Omental fat pad (tissue), 4 donors: ENCODE data around the gene LRPAP1. TPM values are rescaled to one million over a fixed set of nuclear protein-coding genes. Genes with fewer than 3 reads are reported as not detected.

Experiments
- ATAC-seq: fragments of 150-250 bp; one replicate; pipeline ENCODE4 v1.9.1; 2016; ENCODE audit warnings: mild to moderate bottlenecking, moderate library complexity; ENCODE audit not compliant: low FRiP score
- DNase-seq: peaks from one replicate; pipeline ENCODE4 v3.0.0-alpha.2; 2019; ENCODE audit warnings: low spot score
- total RNA-seq, 4 donors: library from RNA; depleted of rRNA; stranded (reverse); fragments of >200 nt; gene quantifications; one replicate each; pipeline ENCODE4 v1.1.0, GENCODE V29; 2016
- TF ChIP-seq, protein P1 (sequence below), 3 donors: fragments of 450-650 bp; IDR thresholded peaks; one replicate each; pipeline ENCODE4 v1.5.1; 2016 to 2017; ENCODE audit warnings: antibody characterized with exemption in 3 of 3, mild to moderate bottlenecking in 3 of 3, moderate library complexity in 2 of 3

LRPAP1 gene
- total RNA-seq, 4 donors from 2014 or later = 119 to 141 (median 127) TPM

DNA sequence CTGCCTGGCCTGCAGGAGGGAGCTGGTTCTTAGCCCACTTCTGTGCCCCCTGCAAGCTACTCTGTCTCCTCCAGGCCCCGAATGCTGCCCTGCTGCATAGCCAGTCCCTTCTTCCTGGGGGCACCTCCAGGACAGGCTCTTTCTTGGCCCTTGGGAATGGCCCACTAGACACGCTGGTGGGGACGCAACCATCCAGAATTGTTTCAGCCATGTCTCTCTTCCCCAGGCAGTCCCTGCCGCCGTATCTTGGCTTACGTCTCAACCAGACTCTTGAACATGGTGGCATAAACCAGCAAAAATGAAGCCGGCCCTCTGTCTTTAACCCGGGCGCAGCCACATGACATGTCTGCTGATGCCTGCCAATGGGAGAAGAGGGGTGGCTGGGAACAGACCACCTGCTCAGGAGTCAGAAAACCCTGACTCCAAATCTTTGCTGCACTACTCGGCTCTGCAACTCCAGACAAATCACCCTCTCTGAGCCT, 9.0 kb downstream of the LRPAP1 start:
- DNase-seq = no peak
- TF ChIP-seq, protein P1, sequence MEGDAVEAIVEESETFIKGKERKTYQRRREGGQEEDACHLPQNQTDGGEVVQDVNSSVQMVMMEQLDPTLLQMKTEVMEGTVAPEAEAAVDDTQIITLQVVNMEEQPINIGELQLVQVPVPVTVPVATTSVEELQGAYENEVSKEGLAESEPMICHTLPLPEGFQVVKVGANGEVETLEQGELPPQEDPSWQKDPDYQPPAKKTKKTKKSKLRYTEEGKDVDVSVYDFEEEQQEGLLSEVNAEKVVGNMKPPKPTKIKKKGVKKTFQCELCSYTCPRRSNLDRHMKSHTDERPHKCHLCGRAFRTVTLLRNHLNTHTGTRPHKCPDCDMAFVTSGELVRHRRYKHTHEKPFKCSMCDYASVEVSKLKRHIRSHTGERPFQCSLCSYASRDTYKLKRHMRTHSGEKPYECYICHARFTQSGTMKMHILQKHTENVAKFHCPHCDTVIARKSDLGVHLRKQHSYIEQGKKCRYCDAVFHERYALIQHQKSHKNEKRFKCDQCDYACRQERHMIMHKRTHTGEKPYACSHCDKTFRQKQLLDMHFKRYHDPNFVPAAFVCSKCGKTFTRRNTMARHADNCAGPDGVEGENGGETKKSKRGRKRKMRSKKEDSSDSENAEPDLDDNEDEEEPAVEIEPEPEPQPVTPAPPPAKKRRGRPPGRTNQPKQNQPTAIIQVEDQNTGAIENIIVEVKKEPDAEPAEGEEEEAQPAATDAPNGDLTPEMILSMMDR (IDR thresholded peaks at IDR 0.05) = no peak
- ATAC-seq = no peak

DNA sequence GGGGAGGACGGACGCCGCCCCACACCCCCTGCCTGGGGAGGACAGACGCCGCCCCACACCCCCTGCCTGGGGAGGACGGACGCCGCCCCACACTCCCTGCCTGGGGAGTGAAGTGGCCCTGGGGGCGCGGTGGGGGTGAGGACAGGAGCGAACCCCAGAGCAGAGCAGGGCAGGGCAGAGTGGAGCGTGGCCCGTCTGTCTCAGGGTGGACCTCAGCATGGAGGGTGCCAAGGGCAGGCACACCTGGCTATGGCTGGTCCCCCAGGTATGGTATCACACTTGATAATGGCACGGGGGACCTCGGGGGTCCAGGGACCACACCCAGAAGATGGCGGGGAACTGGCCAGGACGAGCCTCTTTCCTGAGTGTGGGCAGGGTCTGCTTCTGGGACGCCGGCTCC, 9.6 kb downstream of the LRPAP1 start:
- TF ChIP-seq, protein P1 (IDR thresholded peaks at IDR 0.05) = no peak

DNA sequence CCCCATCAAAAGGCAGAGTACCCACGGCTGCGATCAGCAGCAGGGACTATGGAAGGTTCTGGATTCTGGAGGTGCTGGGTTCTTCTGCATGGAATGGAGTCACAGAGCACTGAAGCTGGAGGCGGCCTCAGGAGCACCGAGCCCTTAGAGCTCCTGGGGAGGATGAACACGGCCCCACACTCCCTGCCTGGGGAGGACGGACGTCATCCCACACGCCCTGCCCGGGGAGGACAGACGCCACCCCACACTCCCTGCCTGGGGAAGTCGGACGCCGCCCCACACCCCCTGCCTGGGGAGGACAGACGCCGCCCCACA, 9.9 kb downstream of the LRPAP1 start:
- TF ChIP-seq, protein P1 (IDR thresholded peaks at IDR 0.05) = no peak
- no peak for ATAC-seq

More for the DNA sequence above, 9.6 kb downstream of the LRPAP1 start:
- DNase-seq = no peak
- no peak for ATAC-seq

DNA sequence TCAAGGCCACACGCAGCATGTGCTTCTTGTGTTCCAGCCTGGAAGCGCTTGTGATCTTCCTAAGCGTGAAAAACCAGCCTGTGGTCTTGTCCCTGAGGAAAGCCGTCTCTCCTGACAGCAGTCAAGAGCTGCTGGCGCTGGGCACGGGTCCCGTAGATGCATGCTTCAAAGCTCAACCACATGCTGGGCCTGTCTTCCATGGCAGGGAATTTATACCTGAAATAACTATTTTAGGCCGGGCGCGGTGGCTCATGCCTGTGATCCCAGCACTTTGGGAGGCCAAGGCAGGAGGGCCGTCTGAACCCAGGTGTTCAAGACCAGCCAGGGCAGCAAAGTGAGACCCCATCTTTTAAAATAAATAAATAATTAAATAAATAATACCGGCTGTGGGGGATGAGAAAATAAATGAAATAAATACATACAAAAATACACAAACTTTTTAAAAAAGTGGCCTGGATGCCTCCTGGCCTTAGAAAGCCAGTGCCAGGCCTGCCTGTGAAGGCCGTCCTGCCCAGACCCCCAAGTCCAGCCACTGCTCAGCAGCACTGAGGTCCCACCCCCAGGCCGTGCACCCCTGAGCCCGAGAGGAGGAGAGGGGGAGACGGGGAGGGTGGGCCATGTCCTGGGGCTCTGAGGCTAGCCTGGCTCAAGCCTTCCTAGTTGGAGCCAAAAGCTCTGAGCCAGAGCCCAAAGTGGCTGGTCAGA, 10.4 kb downstream of the LRPAP1 start:
- ATAC-seq (no peak), DNase-seq (no peak)
- TF ChIP-seq, protein P1 (IDR thresholded peaks at IDR 0.05) = no peak

More for the DNA sequence above, 9.9 kb downstream of the LRPAP1 start:
- no peak for DNase-seq

DNA sequence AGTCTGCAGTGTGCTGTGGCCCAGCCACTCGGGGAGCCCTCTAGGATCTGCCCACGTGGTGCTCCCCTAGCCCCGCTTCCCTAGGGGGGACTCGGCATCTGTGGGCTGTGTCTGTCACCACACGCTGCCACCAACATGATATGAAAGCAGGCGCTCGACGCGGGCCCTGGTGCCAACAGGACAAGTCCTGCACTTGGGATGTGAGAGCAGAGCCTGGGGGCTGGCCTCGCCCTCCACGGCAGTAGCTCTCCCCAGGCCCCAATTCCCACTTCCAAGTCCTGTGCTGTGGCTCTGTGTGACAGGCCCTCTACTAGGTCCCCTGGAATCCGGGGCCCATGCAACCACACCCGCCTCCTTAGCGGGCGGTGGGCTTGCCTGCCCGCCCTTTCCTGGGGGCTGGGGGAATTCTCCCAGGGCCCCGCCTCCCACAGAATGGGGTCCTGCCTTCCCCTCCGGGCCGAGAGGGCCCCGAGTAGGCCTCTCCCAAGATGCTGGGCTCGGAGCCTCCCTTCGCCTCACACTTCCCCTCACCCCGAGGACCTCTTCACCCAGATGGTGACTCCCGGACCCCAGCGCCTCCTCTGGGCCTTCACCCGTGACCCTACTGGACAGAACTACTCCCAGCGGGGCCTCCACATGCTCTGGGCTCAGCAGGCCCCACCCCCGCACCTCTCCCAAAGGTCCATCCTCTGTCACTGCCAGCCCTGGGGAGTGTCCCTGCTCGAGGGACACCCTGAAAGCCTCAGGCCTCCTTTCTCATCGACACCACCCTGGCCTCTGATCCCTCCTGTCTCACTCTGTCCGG, 11.2 kb downstream of the LRPAP1 start:
- no peak for ATAC-seq
- TF ChIP-seq, protein P1 (IDR thresholded peaks at IDR 0.05) = no peak
- DNase-seq = no peak

DNA sequence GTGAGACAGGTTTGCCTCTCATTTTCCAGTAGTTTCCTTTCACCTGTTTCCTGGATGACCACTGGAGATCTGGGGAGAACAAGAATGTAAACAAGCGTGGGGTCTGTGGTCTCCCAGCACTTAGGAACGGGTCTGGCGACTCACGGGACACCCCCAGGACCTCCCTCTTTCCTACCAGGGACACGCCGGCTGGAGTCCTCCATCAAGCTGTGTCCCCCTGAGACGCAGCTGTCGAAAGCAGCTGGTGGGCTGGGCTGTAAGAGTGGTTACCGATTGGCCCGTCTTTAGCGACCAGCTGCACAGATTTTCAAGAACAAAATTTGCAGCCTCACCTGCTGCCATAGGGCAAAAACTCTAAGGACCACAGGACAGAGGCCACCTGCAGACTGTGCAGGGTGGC, 11.9 kb downstream of the LRPAP1 start:
- no peak for ATAC-seq
- no peak for DNase-seq

More for the DNA sequence above, 11.9 kb downstream of the LRPAP1 start:
- TF ChIP-seq, protein P1 (IDR thresholded peaks at IDR 0.05) = no peak
